ENCODE results near the gene LSR.

DNA sequence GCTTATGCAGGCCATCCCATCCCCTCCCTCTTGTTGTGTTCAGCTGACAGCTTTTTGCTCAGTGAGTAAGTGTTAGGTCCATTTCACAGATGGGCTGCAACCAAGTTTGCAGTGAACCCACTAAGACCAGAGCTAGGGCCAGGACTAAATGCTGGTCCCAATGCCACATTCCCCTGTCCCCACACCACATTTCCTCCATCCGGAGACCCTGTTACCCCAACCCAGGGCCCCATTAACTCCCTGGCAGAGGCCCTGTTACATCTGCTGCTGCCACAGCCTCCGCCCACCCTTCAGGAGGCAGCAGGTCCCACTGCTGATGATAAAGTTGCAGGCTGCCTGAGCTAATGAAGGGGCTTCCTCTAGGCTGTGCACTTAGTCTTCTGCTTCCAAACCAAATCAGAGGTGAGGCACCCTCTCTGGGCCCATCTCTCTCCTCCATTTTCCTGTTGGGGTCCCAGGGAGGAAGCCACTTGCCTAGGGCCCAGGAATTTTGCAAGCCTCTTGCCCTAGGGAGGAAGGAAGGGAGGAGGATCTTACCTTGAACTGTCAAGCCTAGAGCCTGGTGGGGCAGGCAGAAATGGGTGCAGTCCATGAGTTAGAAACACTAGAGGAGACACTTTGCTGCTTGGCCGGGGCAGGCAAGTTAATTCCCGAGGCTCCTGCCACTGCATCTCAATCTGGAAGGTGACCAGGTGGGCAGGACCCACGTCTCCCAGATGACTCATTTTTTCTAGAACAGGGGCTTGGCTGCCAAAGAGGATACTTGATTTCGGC, 16.5 kb downstream of the LSR start:
- TF ChIP-seq CTCF (IDR thresholded peaks at IDR 0.05; ENCODE audit: poor library complexity, severe bottlenecking) = no peak
- TF ChIP-seq SMC3 (conservative IDR thresholded peaks at IDR 0.05; ENCODE audit: poor library complexity) = no peak
- TF ChIP-seq POLR2AphosphoS5 (IDR thresholded peaks at IDR 0.05) = no peak
- no peak for TF ChIP-seq RAD21 (conservative IDR thresholded peaks at IDR 0.05)
- TF ChIP-seq REST (IDR thresholded peaks at IDR 0.05; ENCODE audit: borderline replicate concordance) = no peak
- TF ChIP-seq EP300 (conservative IDR thresholded peaks at IDR 0.05; ENCODE audit: poor library complexity, severe bottlenecking) = no peak
- no peak for TF ChIP-seq EZH2 (IDR thresholded peaks at IDR 0.05; ENCODE audit: borderline replicate concordance, insufficient read depth, low read length, poor library complexity, severe bottlenecking)
